Thyroid gland (tissue), 4 donors: ENCODE data around the gene SCN4A. TPM values are rescaled to one million over a fixed set of nuclear protein-coding genes. Genes with fewer than 3 reads are reported as not detected.
A peak's percentile ranks its signal among the peaks of the same experiment; 100 is the strongest.

Source experiments
- DNase-seq, 2 donors: peaks; one replicate each; pipeline ENCODE4 v3.0.0-alpha.2; 2019
- H3K27ac ChIP-seq, 3 donors: fragments of 200-600 bp; sonication (generic); 1 replicate in 2 of 3; 2 replicates in 1 of 3; pipeline ENCODE4 v1.5.1; 2016 to 2019; ENCODE audit warnings: mild to moderate bottlenecking in 1 of 3, moderate library complexity in 1 of 3
- H3K27me3 ChIP-seq: fragments of 200-600 bp; sonication (generic); one replicate; pipeline ENCODE4 v1.5.1; 2019
- H3K36me3 ChIP-seq, 2 donors: fragments of 200-600 bp; sonication (generic); one replicate each; pipeline ENCODE4 v1.5.1; 2016 to 2019
- H3K4me1 ChIP-seq, 2 donors: fragments of 200-600 bp; sonication (generic); one replicate each; pipeline ENCODE4 v1.5.1; 2017 to 2019
- H3K4me3 ChIP-seq, 3 donors: fragments of 200-600 bp; sonication (generic); replicated peaks in 1 of 3; 1 replicate in 2 of 3; 2 replicates in 1 of 3; pipeline ENCODE4 v1.5.1; 2016; ENCODE audit warnings: mild to moderate bottlenecking in 1 of 3
- H3K9me3 ChIP-seq: fragments of 200-600 bp; sonication (generic); one replicate; pipeline ENCODE4 v1.5.1; 2017
- CTCF ChIP-seq, 6 experiments: fragments of 200-600 bp in 3 of 6; fragments of 450-650 bp in 3 of 6; sonication (generic) in 3 of 6; IDR thresholded peaks; one replicate each; pipeline ENCODE4 v1.5.1; 2016 to 2019; ENCODE audit warnings: antibody characterized with exemption in 6 of 6, mild to moderate bottlenecking in 2 of 6, inconsistent platforms in 1 of 6, moderate library complexity in 1 of 6
- POLR2A ChIP-seq, 2 donors: fragments of 450-650 bp; IDR thresholded peaks; one replicate each; pipeline ENCODE4 v1.6.1; 2017; ENCODE audit warnings: antibody characterized with exemption in 2 of 2, mild to moderate bottlenecking in 2 of 2, moderate library complexity in 1 of 2
- WGBS, 2 donors: methylation state at CpG; one replicate each; pipeline ENCODE4 v1.1.5; 2017; 5-methylcytosine and 5-hydroxymethylcytosine counted together
- intact Hi-C: fragments of 100-400 bp; cut with DNase I; formaldehyde crosslinking; loops from one replicate; pipeline ENCODE4 v1.15.1; 2023
- total RNA-seq, 4 donors: library from RNA; depleted of rRNA; stranded (reverse); fragments of >200 nt; gene quantifications; one replicate each; pipeline ENCODE4 v1.2.3, GENCODE V29; 2016

The SCN4A gene
- total RNA-seq, 4 donors from 2014 or later, result 2.4 to 7.1 (median 4.0) TPM

GRCh38 chr17:63929860-63930766, 42.6 kb downstream of the SCN4A start:
- Histone ChIP-seq H3K4me3 (no peak overlapping the region), H3K27me3 (no peaks in the 10 kb centered on the region), H3K36me3 (no peaks in the 10 kb centered on the region), H3K4me1 (peaks cover 0 to 10% of the 10 kb centered on the region in 2 donors), H3K27ac (peak overlapping the region in 1 of 3 donors; percentile 41), H3K9me3 (no peaks in the 10 kb centered on the region)
- WGBS, 2 donors, result 81 to 88% methylated on average over 10 to 24 of the region's 24 CpGs
- no peak for DNase-seq
- no peak for TF ChIP-seq CTCF (IDR thresholded peaks at IDR 0.05)
- intact Hi-C loops, result no loop called here

DNA sequence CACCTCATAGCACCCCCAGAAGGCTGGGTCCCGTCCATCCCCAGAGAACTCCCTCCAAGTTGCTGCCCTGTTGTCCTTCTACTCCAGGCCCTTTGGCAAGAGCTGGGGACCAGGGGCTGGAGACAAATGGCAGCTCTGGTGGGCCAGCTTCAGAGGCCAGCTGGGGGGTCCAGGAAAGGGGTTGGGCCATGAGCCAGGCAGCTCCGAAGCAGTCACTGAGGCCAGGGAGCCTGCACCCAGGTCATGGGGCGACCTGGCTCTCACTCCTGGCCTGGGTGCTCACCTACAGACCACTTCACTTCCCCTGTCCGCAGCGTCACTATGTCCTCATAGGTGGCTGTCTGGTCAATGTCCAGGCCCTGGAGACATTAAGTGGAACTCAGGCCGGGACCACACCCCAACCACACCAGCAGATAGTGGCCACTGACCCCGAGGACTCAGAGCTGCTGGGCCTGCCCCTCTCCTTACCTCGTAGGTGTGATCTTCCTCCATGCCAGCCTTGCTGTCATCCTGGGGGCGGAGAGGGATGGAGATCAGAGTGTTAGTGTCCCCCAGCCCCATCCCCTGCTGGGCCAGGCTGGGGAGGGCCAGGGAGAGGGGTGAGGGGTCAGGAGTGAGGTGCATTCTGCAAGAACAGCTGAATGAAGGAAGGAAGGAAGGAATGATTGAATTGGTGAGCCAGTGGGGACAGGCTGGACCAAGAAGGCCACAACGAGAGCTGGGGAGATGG, 43.6 kb downstream of the SCN4A start:
- Histone ChIP-seq H3K9me3 (no peaks in the 10 kb centered on the region), H3K4me1 (peaks cover 0 to 10% of the 10 kb centered on the region in 2 donors), H3K27ac (no peak overlapping the region), H3K4me3 (no peak overlapping the region), H3K36me3 (no peaks in the 10 kb centered on the region), H3K27me3 (no peaks in the 10 kb centered on the region)
- intact Hi-C loops, result no loop called here
- WGBS, 2 donors, result 89 to 95% methylated on average over 7 to 10 of the region's 10 CpGs
- DNase-seq, result no peak
- no peak for TF ChIP-seq CTCF (IDR thresholded peaks at IDR 0.05)
- TF ChIP-seq POLR2A (IDR thresholded peaks at IDR 0.05), result no peak

- Histone ChIP-seq H3K4me3 (no peak overlapping the region), H3K4me1 (peaks cover 0 to 10% of the 10 kb centered on the region in 2 donors), H3K27ac (no peak overlapping the region), H3K36me3 (no peaks in the 10 kb centered on the region), H3K9me3 (no peaks in the 10 kb centered on the region), H3K27me3 (no peaks in the 10 kb centered on the region)
- intact Hi-C loops, result no loop called here
- WGBS, 2 donors, result 92 to 93% methylated on average over 10 of the region's 10 CpGs
- TF ChIP-seq POLR2A (IDR thresholded peaks at IDR 0.05), result no peak
- no peak for TF ChIP-seq CTCF (IDR thresholded peaks at IDR 0.05)
- no peak for DNase-seq
Measured at GRCh38 chr17:63928172-63928666, 44.5 kb downstream of the SCN4A start.

- H3K27me3 ChIP-seq, result no peaks in the 10 kb centered on the region
- H3K27ac ChIP-seq, result no peak overlapping the region
Measured at GRCh38 chr17:63927464-63928171, 45.1 kb downstream of the SCN4A start.

More at GRCh38 chr17:63927464-63928171, 45.1 kb downstream of the SCN4A start:
- Histone ChIP-seq H3K36me3 (no peaks in the 10 kb centered on the region), H3K9me3 (no peaks in the 10 kb centered on the region), H3K4me3 (no peak overlapping the region), H3K4me1 (peaks cover 0 to 10% of the 10 kb centered on the region in 2 donors)
- DNase-seq, result no peak
- WGBS, 2 donors, result 78 to 79% methylated on average over 7 of the region's 8 CpGs
- intact Hi-C loops, result no loop called here
- TF ChIP-seq CTCF (IDR thresholded peaks at IDR 0.05) (no peak), POLR2A (IDR thresholded peaks at IDR 0.05) (no peak)
